ENCODE measurements around the gene COPE. TPM values are rescaled to one million over a fixed set of nuclear protein-coding genes. Genes with fewer than 3 reads are reported as not detected.

The COPE gene
- total RNA-seq, 1 donor from 2014 or later, result 177 TPM

GRCh38 chr19:18858906-18859646 lies 60.1 kb downstream of the COPE start:
- H3K9me3 Mint-ChIP-seq (ENCODE audit: unreplicated experiment), result peaks cover 5% of the 10 kb centered on the region
- H3K27ac Mint-ChIP-seq (ENCODE audit: unreplicated experiment), result no peak overlapping the region
- peaks cover 2% of the 10 kb centered on the region for H3K27me3 Mint-ChIP-seq (ENCODE audit: unreplicated experiment)
- no peaks in the 10 kb centered on the region for H3K36me3 Mint-ChIP-seq (ENCODE audit: unreplicated experiment)
- no peak for DNase-seq
- no peak for TF ChIP-seq CTCF (IDR thresholded peaks at IDR 0.05; ENCODE audit: partially characterized antibody, unreplicated experiment)
- no peaks in the 10 kb centered on the region for H3K4me1 Mint-ChIP-seq (ENCODE audit: low read depth, unreplicated experiment)
- no peak overlapping the region for H3K4me3 Mint-ChIP-seq (ENCODE audit: unreplicated experiment)

GRCh38 chr19:18857223-18857622 lies 62.0 kb downstream of the COPE start:
- peaks cover 2% of the 10 kb centered on the region for H3K4me1 Mint-ChIP-seq (ENCODE audit: low read depth, unreplicated experiment)
- no peaks in the 10 kb centered on the region for H3K36me3 Mint-ChIP-seq (ENCODE audit: unreplicated experiment)

DNA sequence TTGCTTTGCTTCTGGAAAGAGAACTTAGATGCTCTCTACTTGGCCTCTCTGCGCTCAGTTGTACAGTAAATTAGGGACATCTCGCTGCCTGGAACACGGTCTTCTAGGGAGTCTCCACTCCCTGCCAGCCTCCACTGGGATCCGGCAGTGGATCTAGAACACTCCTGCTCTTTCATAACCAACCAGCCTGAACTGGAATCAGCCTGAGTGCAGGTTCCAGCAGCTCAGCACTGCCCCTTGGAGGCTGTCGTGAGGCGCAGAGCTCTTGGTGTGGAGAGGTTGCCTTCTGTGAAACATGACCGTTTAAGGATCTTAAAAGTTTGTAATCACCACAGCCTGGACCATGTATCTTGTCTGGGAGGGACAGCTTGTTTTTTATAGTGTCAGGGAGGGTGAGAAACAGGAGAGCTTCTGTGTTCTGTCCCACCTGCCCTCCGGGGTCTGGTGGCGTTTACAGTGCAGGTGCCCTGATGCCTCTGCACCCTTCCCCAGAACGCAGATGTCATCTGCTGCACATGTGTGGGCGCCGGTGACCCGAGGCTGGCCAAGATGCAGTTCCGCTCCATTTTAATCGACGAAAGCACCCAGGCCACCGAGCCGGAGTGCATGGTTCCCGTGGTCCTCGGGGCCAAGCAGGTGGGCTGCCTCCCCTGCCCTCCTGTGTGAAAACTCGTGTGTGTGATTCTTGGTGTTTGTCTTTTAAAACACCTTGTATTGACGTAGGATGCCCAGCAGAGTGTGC lies 62.6 kb downstream of the COPE start:
- TF ChIP-seq CTCF (IDR thresholded peaks at IDR 0.05; ENCODE audit: partially characterized antibody, unreplicated experiment), result no peak
- DNase-seq, result peak; percentile 63
- peaks cover 5% of the 10 kb centered on the region for H3K9me3 Mint-ChIP-seq (ENCODE audit: unreplicated experiment)

More at GRCh38 chr19:18857223-18857622, 62.0 kb downstream of the COPE start:
- H3K9me3 Mint-ChIP-seq (ENCODE audit: unreplicated experiment), result peaks cover 5% of the 10 kb centered on the region
- TF ChIP-seq CTCF (IDR thresholded peaks at IDR 0.05; ENCODE audit: partially characterized antibody, unreplicated experiment), result no peak
- no peak overlapping the region for H3K27ac Mint-ChIP-seq (ENCODE audit: unreplicated experiment)
- DNase-seq, result no peak
- peaks cover 3% of the 10 kb centered on the region for H3K27me3 Mint-ChIP-seq (ENCODE audit: unreplicated experiment)
- H3K4me3 Mint-ChIP-seq (ENCODE audit: unreplicated experiment), result no peak overlapping the region

DNA sequence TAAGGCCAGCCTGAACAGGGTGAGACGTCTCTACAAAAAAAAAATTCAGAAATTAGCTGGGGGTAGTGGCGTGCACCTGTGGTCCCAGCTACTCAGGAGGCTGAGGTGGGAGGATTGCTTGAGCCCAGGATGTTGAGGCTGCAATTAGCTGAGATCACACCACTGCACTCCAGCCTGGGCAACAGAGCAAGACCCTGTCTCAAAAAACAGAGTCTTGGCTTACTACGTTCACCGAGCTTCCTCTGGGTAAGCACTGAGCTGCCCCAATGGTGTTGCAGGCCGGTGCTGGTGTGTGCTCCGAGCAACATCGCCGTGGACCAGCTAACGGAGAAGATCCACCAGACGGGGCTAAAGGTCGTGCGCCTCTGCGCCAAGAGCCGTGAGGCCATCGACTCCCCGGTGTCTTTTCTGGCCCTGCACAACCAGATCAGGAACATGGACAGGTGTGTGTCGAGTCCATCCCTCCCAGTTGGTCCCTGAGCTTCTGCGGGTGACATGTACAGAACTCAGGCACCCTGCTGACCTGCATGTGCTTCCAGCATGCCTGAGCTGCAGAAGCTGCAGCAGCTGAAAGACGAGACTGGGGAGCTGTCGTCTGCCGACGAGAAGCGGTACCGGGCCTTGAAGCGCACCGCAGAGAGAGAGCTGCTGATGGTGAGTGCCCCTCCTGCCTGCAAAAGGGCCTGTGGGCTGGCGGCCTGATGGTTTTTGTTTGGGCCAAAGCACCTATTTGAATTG lies 63.4 kb downstream of the COPE start:
- no peak for DNase-seq
- H3K9me3 Mint-ChIP-seq (ENCODE audit: unreplicated experiment), result peaks cover 1% of the 10 kb centered on the region
- H3K27me3 Mint-ChIP-seq (ENCODE audit: unreplicated experiment), result peaks cover 3% of the 10 kb centered on the region
- H3K27ac Mint-ChIP-seq (ENCODE audit: unreplicated experiment), result no peak overlapping the region
- peaks cover 2% of the 10 kb centered on the region for H3K4me1 Mint-ChIP-seq (ENCODE audit: low read depth, unreplicated experiment)
- no peak for TF ChIP-seq CTCF (IDR thresholded peaks at IDR 0.05; ENCODE audit: partially characterized antibody, unreplicated experiment)
- no peaks in the 10 kb centered on the region for H3K36me3 Mint-ChIP-seq (ENCODE audit: unreplicated experiment)
- H3K4me3 Mint-ChIP-seq (ENCODE audit: unreplicated experiment), result no peak overlapping the region

More for the DNA sequence above, 62.6 kb downstream of the COPE start:
- no peak overlapping the region for H3K27ac Mint-ChIP-seq (ENCODE audit: unreplicated experiment)
- no peak overlapping the region for H3K4me3 Mint-ChIP-seq (ENCODE audit: unreplicated experiment)
- peaks cover 3% of the 10 kb centered on the region for H3K27me3 Mint-ChIP-seq (ENCODE audit: unreplicated experiment)
- peaks cover 2% of the 10 kb centered on the region for H3K4me1 Mint-ChIP-seq (ENCODE audit: low read depth, unreplicated experiment)
- H3K36me3 Mint-ChIP-seq (ENCODE audit: unreplicated experiment), result no peaks in the 10 kb centered on the region
